ENCODE data around the gene CCDC106. TPM values are rescaled to one million over a fixed set of nuclear protein-coding genes. Genes with fewer than 3 reads are reported as not detected.

CCDC106 gene
- total RNA-seq, 1 experiment from 2014 or later, result 19.9 TPM

DNA sequence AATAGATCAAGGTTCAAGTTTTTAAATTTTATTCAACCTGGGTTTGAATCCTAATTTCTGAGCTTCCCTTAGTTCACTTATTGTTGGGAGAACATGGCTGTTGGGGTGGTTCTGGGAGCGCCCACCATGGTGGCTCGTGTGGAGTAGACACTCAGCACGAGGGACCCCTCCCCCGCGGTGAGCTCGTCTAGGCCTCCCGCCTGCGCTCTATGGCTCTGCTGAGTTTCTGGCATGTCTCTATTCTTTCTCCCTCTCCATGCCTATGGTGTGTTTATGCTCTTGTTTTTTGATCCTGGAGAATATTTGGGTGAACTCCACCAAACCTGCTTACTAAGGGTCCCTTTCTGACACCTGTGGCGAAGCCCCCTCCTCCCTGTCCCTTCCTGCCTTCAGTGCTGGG is 25.5 kb downstream of the CCDC106 start:
- Histone ChIP-seq H2AFZ (ENCODE audit: low read length) (no peak overlapping the region), H3K18ac (ENCODE audit: insufficient read length, low read depth, low read length) (no peak overlapping the region), H2BK120ac (ENCODE audit: low read depth, low read length, poor library complexity, severe bottlenecking) (no peak overlapping the region), H3K4me1 (ENCODE audit: insufficient read depth, low read length) (no peaks in the 10 kb centered on the region), H3K9ac (ENCODE audit: extremely low read depth, insufficient read length, low read length) (no peak overlapping the region), H3K79me2 (ENCODE audit: insufficient read depth, low read length) (peaks cover 19% of the 10 kb centered on the region; the same call in 1 of the 2 replicates), H3K23me2 (ENCODE audit: insufficient read length, low read depth, low read length, poor library complexity, severe bottlenecking) (peaks cover 6% of the 10 kb centered on the region), H3K56ac (ENCODE audit: insufficient read length, low read depth, low read length) (no peak overlapping the region), H3K4me2 (ENCODE audit: insufficient read depth, insufficient read length, low read length) (no peak overlapping the region), H3T11ph (ENCODE audit: low read length) (no peak overlapping the region), H3K79me1 (ENCODE audit: insufficient read depth, low read depth, low read length, poor library complexity, severe bottlenecking) (peaks cover 12% of the 10 kb centered on the region), H3K27me3 (ENCODE audit: insufficient read depth, low read length) (no peaks in the 10 kb centered on the region), H4K5ac (ENCODE audit: insufficient read length, low read depth, low read length) (no peak overlapping the region), H4K20me1 (ENCODE audit: control insufficient read depth, insufficient read depth, insufficient read length) (no peaks in the 10 kb centered on the region), H2BK12ac (ENCODE audit: insufficient read length, low read depth, low read length) (no peak overlapping the region), H3K9me3 (ENCODE audit: control insufficient read depth, low read depth, low read length) (no peaks in the 10 kb centered on the region), H2BK20ac (ENCODE audit: low read depth, low read length, poor library complexity, severe bottlenecking) (no peak overlapping the region), H4K8ac (replicated peaks; ENCODE audit: insufficient read length, low read depth, low read length) (no peak overlapping the region), H2BK5ac (ENCODE audit: insufficient read length, low read length) (no peak overlapping the region), H3K4ac (ENCODE audit: low read depth, low read length) (no peak overlapping the region), H2AK5ac (ENCODE audit: insufficient read length, low read length) (no peak overlapping the region), H3K14ac (ENCODE audit: insufficient read depth, low read length) (no peak overlapping the region), H3K27ac (ENCODE audit: insufficient read length, low read depth, low read length) (no peak overlapping the region), H2BK15ac (ENCODE audit: low read depth, low read length) (no peak overlapping the region), H3K23ac (ENCODE audit: insufficient read length, low read depth, low read length) (no peak overlapping the region), H4K91ac (ENCODE audit: insufficient read length, low read depth, low read length) (no peak overlapping the region)
- no CpG with 5 or more reads among the region's 9 CpGs for WGBS (ENCODE audit: extremely low coverage, insufficient read length, low lambda C conversion rate)
- TF ChIP-seq, protein P1, sequence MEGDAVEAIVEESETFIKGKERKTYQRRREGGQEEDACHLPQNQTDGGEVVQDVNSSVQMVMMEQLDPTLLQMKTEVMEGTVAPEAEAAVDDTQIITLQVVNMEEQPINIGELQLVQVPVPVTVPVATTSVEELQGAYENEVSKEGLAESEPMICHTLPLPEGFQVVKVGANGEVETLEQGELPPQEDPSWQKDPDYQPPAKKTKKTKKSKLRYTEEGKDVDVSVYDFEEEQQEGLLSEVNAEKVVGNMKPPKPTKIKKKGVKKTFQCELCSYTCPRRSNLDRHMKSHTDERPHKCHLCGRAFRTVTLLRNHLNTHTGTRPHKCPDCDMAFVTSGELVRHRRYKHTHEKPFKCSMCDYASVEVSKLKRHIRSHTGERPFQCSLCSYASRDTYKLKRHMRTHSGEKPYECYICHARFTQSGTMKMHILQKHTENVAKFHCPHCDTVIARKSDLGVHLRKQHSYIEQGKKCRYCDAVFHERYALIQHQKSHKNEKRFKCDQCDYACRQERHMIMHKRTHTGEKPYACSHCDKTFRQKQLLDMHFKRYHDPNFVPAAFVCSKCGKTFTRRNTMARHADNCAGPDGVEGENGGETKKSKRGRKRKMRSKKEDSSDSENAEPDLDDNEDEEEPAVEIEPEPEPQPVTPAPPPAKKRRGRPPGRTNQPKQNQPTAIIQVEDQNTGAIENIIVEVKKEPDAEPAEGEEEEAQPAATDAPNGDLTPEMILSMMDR (conservative IDR thresholded peaks at IDR 0.05), result no peak
- Mint-ChIP-seq H3K9me3 (no peaks in the 10 kb centered on the region; a peak in 1 of 5 replicates), H3K36me3 (ENCODE audit: insufficient read depth in 1 of 3, low read depth in 3 of 3) (peaks cover 31 to 60% (median 53%) of the 10 kb centered on the region in 3 experiments), H3K27ac (peak overlapping the region in 2 of 3 experiments; percentile 87 to 97; a peak in 6 of 7 replicates), H3K4me3 (peak overlapping the region; percentile 42 to 74), H3K27me3 (ENCODE audit: low read depth) (no peaks in the 10 kb centered on the region), H3K4me1 (peaks cover 41 to 48% of the 10 kb centered on the region in 2 experiments)
- no peak for DNase-seq

Measured in H9 (cell line).